HepG2 (cell line): ENCODE measurements around the gene GOLGA7B. TPM values are rescaled to one million over a fixed set of nuclear protein-coding genes. Genes with fewer than 3 reads are reported as not detected.
A peak's percentile ranks its signal among the peaks of the same experiment; 100 is the strongest.

ENCODE experiments used
- CHCHD3 ChIP-seq: sonication (generic); formaldehyde crosslinking; IDR thresholded peaks from 2 replicates; pipeline ENCODE4 v1.8.0; 2022; ENCODE audit warnings: mild to moderate bottlenecking, missing genetic modification reagents, moderate library complexity
- IKZF4 ChIP-seq: sonication (generic); formaldehyde crosslinking; IDR thresholded peaks from 2 replicates; pipeline ENCODE4 v1.5.1; 2020; ENCODE audit warnings: borderline replicate concordance, mild to moderate bottlenecking, low read depth, missing genetic modification reagents; ENCODE audit errors: not compliant biosample characterization
- MBD4 ChIP-seq: IDR thresholded peaks from 2 replicates; pipeline ENCODE4 v1.6.1; 2012; ENCODE audit warnings: low read length, inconsistent platforms, borderline replicate concordance
- SSRP1 ChIP-seq: IDR thresholded peaks from 2 replicates; pipeline ENCODE4 v1.6.1; 2016; ENCODE audit warnings: control low read depth
- STAT5B ChIP-seq: sonication (generic); formaldehyde crosslinking; IDR thresholded peaks from 2 replicates; pipeline ENCODE4 v1.4.0; 2020; ENCODE audit warnings: missing genetic modification reagents
- SYNCRIP ChIP-seq: fragments of 200-400 bp; formaldehyde crosslinking; IDR thresholded peaks from 2 replicates; pipeline ENCODE4 v1.6.1; 2018; ENCODE audit warnings: mild to moderate bottlenecking, low read depth, low read length; ENCODE audit not compliant: insufficient read depth
- TFDP2 ChIP-seq: sonication (generic); formaldehyde crosslinking; IDR thresholded peaks from 2 replicates; pipeline ENCODE4 v1.4.0; 2020; ENCODE audit warnings: missing genetic modification reagents
- THYN1 ChIP-seq: sonication (generic); formaldehyde crosslinking; IDR thresholded peaks from 2 replicates; pipeline ENCODE4 v1.8.1; 2023; ENCODE audit warnings: low read depth, mild to moderate bottlenecking, moderate library complexity, missing genetic modification reagents, borderline replicate concordance
- ZBTB10 ChIP-seq: sonication (generic); formaldehyde crosslinking; IDR thresholded peaks from 2 replicates; pipeline ENCODE4 v1.4.0; 2020; ENCODE audit warnings: missing genetic modification reagents, borderline replicate concordance
- ZBTB43 ChIP-seq: sonication (generic); formaldehyde crosslinking; conservative IDR thresholded peaks from 2 replicates; pipeline ENCODE4 v1.4.0; 2020; ENCODE audit warnings: missing genetic modification reagents
- ZFP36L1 ChIP-seq: sonication (generic); formaldehyde crosslinking; IDR thresholded peaks from 2 replicates; pipeline ENCODE4 v1.8.0; 2022; ENCODE audit warnings: mild to moderate bottlenecking, missing genetic modification reagents, moderate library complexity
- ZFY ChIP-seq: sonication (generic); formaldehyde crosslinking; IDR thresholded peaks from 2 replicates; pipeline ENCODE4 v1.4.0; 2020; ENCODE audit warnings: missing genetic modification reagents
- ZNF432 ChIP-seq: sonication (generic); formaldehyde crosslinking; IDR thresholded peaks from 2 replicates; pipeline ENCODE4 v1.5.0; 2020; ENCODE audit warnings: missing genetic modification reagents, mild to moderate bottlenecking, borderline replicate concordance
- ZNF784 ChIP-seq: sonication (generic); formaldehyde crosslinking; IDR thresholded peaks from 2 replicates; pipeline ENCODE4 v1.5.1; 2020; ENCODE audit warnings: missing genetic modification reagents, mild to moderate bottlenecking, borderline replicate concordance
- ZNF850 ChIP-seq: sonication (generic); formaldehyde crosslinking; conservative IDR thresholded peaks from 2 replicates; pipeline ENCODE4 v1.9.0; 2021; ENCODE audit warnings: mild to moderate bottlenecking, missing genetic modification reagents
- ZSCAN29 ChIP-seq: sonication (generic); formaldehyde crosslinking; conservative IDR thresholded peaks from 2 replicates; pipeline ENCODE4 v1.4.0; 2020; ENCODE audit warnings: mild to moderate bottlenecking, missing genetic modification reagents
- polyA plus RNA-seq, 8 experiments: library from polyadenylated mRNA; depleted of rRNA in 3 of 8; stranded (reverse) in 7 of 8; unstranded in 1 of 8; fragments of >200 nt; fragmentation: Illumina TruSeq in 4 of 8; extraction: Trizol in 4 of 8; gene quantifications; 2 replicates each; pipeline versions ENCODE4 v1.2.1 to v1.2.3, GENCODE V29; 2011 to 2016; ENCODE audit warnings: low read depth in 4 of 8, missing spikeins in 1 of 8, mixed read lengths in 1 of 8; ENCODE audit not compliant: insufficient read depth in 1 of 8
- total RNA-seq, 5 experiments: library from RNA; depleted of rRNA; stranded (reverse); fragments of >200 nt; fragmentation: Illumina TruSeq; extraction: Trizol; gene quantifications; 2 replicates each; pipeline ENCODE4 v1.2.3, GENCODE V29; 2016; ENCODE audit warnings: low read depth in 1 of 5
- TF ChIP-seq, protein P1 (sequence below): sonication (generic); formaldehyde crosslinking; IDR thresholded peaks from 2 replicates; pipeline ENCODE4 v1.4.0; 2020; ENCODE audit warnings: missing genetic modification reagents

The GOLGA7B gene
- total and polyA plus RNA-seq, 2 of the 13 experiments (the other 11 are each of a cell fraction or from before 2014, with no cell fraction given), result not detected

DNA sequence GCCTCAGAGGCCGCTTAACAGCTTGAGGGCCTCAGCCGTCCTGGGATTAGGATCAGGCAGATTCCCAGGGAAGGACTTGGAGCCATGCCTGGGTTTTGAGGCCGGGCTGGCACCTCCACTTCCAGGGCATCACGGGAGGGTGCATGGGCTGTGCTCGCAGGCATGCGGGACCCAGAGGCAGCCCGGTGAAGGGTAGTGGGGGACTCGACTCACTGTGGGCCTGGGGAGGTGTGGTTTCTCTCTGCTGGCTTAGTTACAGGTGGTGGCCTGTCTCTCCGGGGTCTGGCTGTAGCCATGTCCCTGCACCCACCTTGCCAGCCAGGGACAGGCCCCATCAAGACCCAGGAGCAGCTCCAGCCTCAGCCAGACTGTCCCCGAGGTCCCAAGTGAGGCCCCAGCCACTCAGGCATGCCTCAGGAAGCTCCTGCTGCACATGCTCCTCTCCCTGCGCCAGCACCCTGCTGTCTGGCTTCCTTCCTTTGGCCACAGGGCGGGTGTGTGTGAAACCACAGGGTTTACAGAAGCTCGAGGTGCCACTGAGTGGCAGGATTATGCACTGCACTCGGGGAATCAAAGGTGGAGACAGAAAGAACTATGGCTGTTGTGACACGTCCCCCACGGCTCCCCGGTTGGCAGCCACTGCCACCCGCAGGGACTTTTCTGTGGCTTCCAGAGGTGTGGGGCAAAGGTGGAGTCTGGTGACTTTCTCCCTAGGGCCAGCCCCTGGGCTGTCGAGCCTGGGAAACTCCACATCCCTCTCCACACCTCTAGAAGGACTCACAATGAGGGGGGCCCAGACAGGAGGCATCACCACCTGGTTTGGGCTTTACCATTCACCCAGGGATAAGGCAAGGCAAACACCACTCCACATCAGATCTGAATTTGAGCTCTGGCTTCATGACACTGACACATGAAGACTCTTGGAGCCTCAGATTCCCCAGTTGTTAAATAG is 19.7 kb downstream of the GOLGA7B start (continued):
- TF ChIP-seq TFDP2 (peak; percentile 27; the same call in 1 of the 2 replicates), SYNCRIP (no peak), MBD4 (no peak), ZNF784 (no peak), ZBTB10 (no peak), ZSCAN29 (CRISPR knock-in tag) (no peak), ZNF850 (CRISPR knock-in tag) (no peak), ZNF432 (CRISPR knock-in tag) (no peak), SSRP1 (CRISPR knock-in tag) (no peak), STAT5B (CRISPR knock-in tag) (no peak), IKZF4 (no peak), ZBTB43 (CRISPR knock-in tag) (no peak), CHCHD3 (CRISPR knock-in tag) (no peak), ZFY (CRISPR knock-in tag) (peak; percentile 35; the same call in 1 of the 2 replicates), ZFP36L1 (CRISPR knock-in tag) (no peak), THYN1 (CRISPR knock-in tag) (no peak)
- TF ChIP-seq, protein P1, sequence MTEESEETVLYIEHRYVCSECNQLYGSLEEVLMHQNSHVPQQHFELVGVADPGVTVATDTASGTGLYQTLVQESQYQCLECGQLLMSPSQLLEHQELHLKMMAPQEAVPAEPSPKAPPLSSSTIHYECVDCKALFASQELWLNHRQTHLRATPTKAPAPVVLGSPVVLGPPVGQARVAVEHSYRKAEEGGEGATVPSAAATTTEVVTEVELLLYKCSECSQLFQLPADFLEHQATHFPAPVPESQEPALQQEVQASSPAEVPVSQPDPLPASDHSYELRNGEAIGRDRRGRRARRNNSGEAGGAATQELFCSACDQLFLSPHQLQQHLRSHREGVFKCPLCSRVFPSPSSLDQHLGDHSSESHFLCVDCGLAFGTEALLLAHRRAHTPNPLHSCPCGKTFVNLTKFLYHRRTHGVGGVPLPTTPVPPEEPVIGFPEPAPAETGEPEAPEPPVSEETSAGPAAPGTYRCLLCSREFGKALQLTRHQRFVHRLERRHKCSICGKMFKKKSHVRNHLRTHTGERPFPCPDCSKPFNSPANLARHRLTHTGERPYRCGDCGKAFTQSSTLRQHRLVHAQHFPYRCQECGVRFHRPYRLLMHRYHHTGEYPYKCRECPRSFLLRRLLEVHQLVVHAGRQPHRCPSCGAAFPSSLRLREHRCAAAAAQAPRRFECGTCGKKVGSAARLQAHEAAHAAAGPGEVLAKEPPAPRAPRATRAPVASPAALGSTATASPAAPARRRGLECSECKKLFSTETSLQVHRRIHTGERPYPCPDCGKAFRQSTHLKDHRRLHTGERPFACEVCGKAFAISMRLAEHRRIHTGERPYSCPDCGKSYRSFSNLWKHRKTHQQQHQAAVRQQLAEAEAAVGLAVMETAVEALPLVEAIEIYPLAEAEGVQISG (CRISPR knock-in tag), result peak; percentile 37; the same call in 1 of the 2 replicates
